Activated naive CD4-positive, alpha-beta T cell treated with anti-CD3 and anti-CD28 coated beads, Interleukin-2, amount 10 ng/mL, durations not matched to agents 7 days and 5 days (primary cell): Measurements from ENCODE around the gene MINK1.
A peak's percentile ranks its signal among the peaks of the same experiment; 100 is the strongest.

Experiments used
- CTCF ChIA-PET: fragments of 350-600 bp; sonication (Branson Sonifier 250); formaldehyde crosslinking; loops from one replicate; lab custom pipeline; 2021; ENCODE audit warnings: antibody characterized with exemption; lab: Charles Lee
- DNase-seq: peaks from one replicate; pipeline ENCODE4 v3.0.0-alpha.2; 2020
- H3K27ac Mint-ChIP-seq: one replicate; pipeline ENCODE4 v1.8.0; 2021; ENCODE audit warnings: mild to moderate bottlenecking, moderate library complexity, mixed read lengths
- H3K27me3 Mint-ChIP-seq: one replicate; pipeline ENCODE4 v1.8.0; 2021; ENCODE audit warnings: mild to moderate bottlenecking, mixed read lengths
- H3K36me3 Mint-ChIP-seq: one replicate; pipeline ENCODE4 v1.8.0; 2021; ENCODE audit warnings: mixed read lengths
- H3K4me1 Mint-ChIP-seq: one replicate; pipeline ENCODE4 v1.8.0; 2021; ENCODE audit warnings: mixed read lengths
- H3K4me3 Mint-ChIP-seq: one replicate; pipeline ENCODE4 v1.8.0; 2021; ENCODE audit warnings: mild to moderate bottlenecking, moderate library complexity, mixed read lengths
- H3K9me3 Mint-ChIP-seq: one replicate; pipeline ENCODE4 v1.8.0; 2021; ENCODE audit warnings: mixed read lengths

The MINK1 gene

GRCh38 chr17:4833178-4833940, at the start of gene MINK1:
MINK1 (plus strand) TSS chr17:4833340; CDS start chr17:4833584, 244 bp downstream.
- H3K36me3 Mint-ChIP-seq, result peaks cover 14% of the 10 kb centered on the region
- H3K27me3 Mint-ChIP-seq, result peaks cover 8% of the 10 kb centered on the region
- no peaks in the 10 kb centered on the region for H3K9me3 Mint-ChIP-seq
- H3K27ac Mint-ChIP-seq, result peak within 1 kb of the TSS; percentile 87
- H3K4me1 Mint-ChIP-seq, result peaks cover 34% of the 10 kb centered on the region
- DNase-seq, result peak; percentile 91
- peak within 1 kb of the TSS; percentile 86 for H3K4me3 Mint-ChIP-seq
- CTCF ChIA-PET, result no interaction called here

- Mint-ChIP-seq H3K36me3 (no peaks in the 10 kb centered on the region), H3K27me3 (peaks cover 88% of the 10 kb centered on the region), H3K27ac (peak overlapping the region; percentile 28), H3K4me3 (no peak overlapping the region), H3K9me3 (no peaks in the 10 kb centered on the region), H3K4me1 (peaks cover 39% of the 10 kb centered on the region)
- CTCF ChIA-PET, result interaction anchor here (1.0 to 3.6 kb wide), 3 partner anchors 50 to 118 kb away, joined by 3 to 14 read pairs (median 5); partner anchors contain the start of gene ARRB2
- no peak for DNase-seq
These were observed 47.6 kb upstream of the MINK1 start for GRCh38 chr17:4785311-4786105.

GRCh38 chr17:4786106-4786511, 47.0 kb upstream of the MINK1 start, which contains the start of gene VMO1:
VMO1 (minus strand) TSS chr17:4786364; CDS start chr17:4786352, 12 bp downstream.
- CTCF ChIA-PET, result interaction anchor here (1.3 to 3.6 kb wide), 3 partner anchors 50 to 95 kb away, joined by 5 to 14 read pairs (median 8); partner anchors contain the start of gene ARRB2
- Mint-ChIP-seq H3K9me3 (no peaks in the 10 kb centered on the region), H3K4me3 (no peak within 1 kb of the TSS), H3K27ac (peak within 1 kb of the TSS; percentile 28), H3K36me3 (no peaks in the 10 kb centered on the region), H3K4me1 (peaks cover 44% of the 10 kb centered on the region), H3K27me3 (peaks cover 82% of the 10 kb centered on the region)
- no peak for DNase-seq

GRCh38 chr17:4786516-4786915, 46.6 kb upstream of the MINK1 start:
- Mint-ChIP-seq H3K36me3 (no peaks in the 10 kb centered on the region), H3K9me3 (no peaks in the 10 kb centered on the region), H3K4me1 (peaks cover 46% of the 10 kb centered on the region), H3K27ac (no peak overlapping the region), H3K27me3 (peaks cover 80% of the 10 kb centered on the region), H3K4me3 (no peak overlapping the region)
- DNase-seq, result no peak
- CTCF ChIA-PET, result interaction anchor here (1.3 to 3.6 kb wide), 3 partner anchors 51 to 95 kb away, joined by 5 to 14 read pairs (median 8); partner anchors contain the start of gene ARRB2

GRCh38 chr17:4788159-4788806, 44.9 kb upstream of the MINK1 start:
- Mint-ChIP-seq H3K36me3 (no peaks in the 10 kb centered on the region), H3K27me3 (peaks cover 78% of the 10 kb centered on the region), H3K4me3 (peak overlapping the region; percentile 35), H3K9me3 (no peaks in the 10 kb centered on the region), H3K4me1 (peaks cover 43% of the 10 kb centered on the region), H3K27ac (no peak overlapping the region)
- no peak for DNase-seq
- CTCF ChIA-PET, result interaction anchor here (0.7 to 3.9 kb wide), 5 partner anchors 52 to 115 kb away, joined by 3 to 28 read pairs (median 8); partner anchors contain the start of genes ARRB2 and CHRNE

GRCh38 chr17:4788807-4789700, 44.1 kb upstream of the MINK1 start, which contains the start of gene GLTPD2:
GLTPD2 (plus strand) TSS chr17:4788964; CDS start chr17:4789012, 48 bp downstream.
- Mint-ChIP-seq H3K27me3 (peaks cover 72% of the 10 kb centered on the region), H3K9me3 (no peaks in the 10 kb centered on the region), H3K36me3 (no peaks in the 10 kb centered on the region), H3K4me3 (peak within 1 kb of the TSS; percentile 66), H3K27ac (peak within 1 kb of the TSS; percentile 56), H3K4me1 (peaks cover 43% of the 10 kb centered on the region)
- no peak for DNase-seq
- CTCF ChIA-PET, result interaction anchor here (0.6 to 3.9 kb wide), 18 partner anchors 9 to 222 kb away, joined by 3 to 28 read pairs (median 7); partner anchors contain the start of genes ARRB2, C17orf107, CHRNE and MED11

GRCh38 chr17:4789701-4789950, 43.5 kb upstream of the MINK1 start:
- H3K27ac Mint-ChIP-seq, result peak overlapping the region; percentile 56
- CTCF ChIA-PET, result interaction anchor here (0.6 to 3.9 kb wide), 21 partner anchors 9 to 223 kb away, joined by 3 to 28 read pairs (median 5); partner anchors contain the start of genes ARRB2, C17orf107, CHRNE and MED11
- no peak for DNase-seq
- peak overlapping the region; percentile 66 for H3K4me3 Mint-ChIP-seq
- H3K4me1 Mint-ChIP-seq, result peaks cover 40% of the 10 kb centered on the region
- no peaks in the 10 kb centered on the region for H3K36me3 Mint-ChIP-seq
- H3K9me3 Mint-ChIP-seq, result no peaks in the 10 kb centered on the region
- H3K27me3 Mint-ChIP-seq, result peaks cover 66% of the 10 kb centered on the region

GRCh38 chr17:4789951-4790704, 43.0 kb upstream of the MINK1 start:
- no peaks in the 10 kb centered on the region for H3K36me3 Mint-ChIP-seq
- peaks cover 61% of the 10 kb centered on the region for H3K27me3 Mint-ChIP-seq
- DNase-seq, result peak; percentile 85
- H3K4me1 Mint-ChIP-seq, result peaks cover 37% of the 10 kb centered on the region
- H3K27ac Mint-ChIP-seq, result peak overlapping the region; percentile 92
- CTCF ChIA-PET, result interaction anchor here (0.6 to 3.9 kb wide), 24 partner anchors 9 to 223 kb away, joined by 3 to 28 read pairs (median 4); partner anchors contain the start of genes ARRB2, C17orf107, CHRNE and MED11
- no peaks in the 10 kb centered on the region for H3K9me3 Mint-ChIP-seq
- H3K4me3 Mint-ChIP-seq, result peak overlapping the region; percentile 84

GRCh38 chr17:4790705-4791088, 42.4 kb upstream of the MINK1 start:
- Mint-ChIP-seq H3K36me3 (no peaks in the 10 kb centered on the region), H3K27me3 (peaks cover 56% of the 10 kb centered on the region), H3K27ac (peak overlapping the region; percentile 92), H3K4me1 (peaks cover 35% of the 10 kb centered on the region), H3K9me3 (no peaks in the 10 kb centered on the region), H3K4me3 (peak overlapping the region; percentile 84)
- CTCF ChIA-PET, result interaction anchor here (0.8 to 3.9 kb wide), 18 partner anchors 9 to 224 kb away, joined by 3 to 28 read pairs (median 6); partner anchors contain the start of genes ARRB2, C17orf107, CHRNE and MED11
- no peak for DNase-seq

GRCh38 chr17:4795168-4795567, 38.0 kb upstream of the MINK1 start:
- Mint-ChIP-seq H3K4me3 (no peak overlapping the region), H3K27ac (peak overlapping the region; percentile 95), H3K4me1 (peaks cover 26% of the 10 kb centered on the region), H3K27me3 (peaks cover 14% of the 10 kb centered on the region), H3K9me3 (no peaks in the 10 kb centered on the region), H3K36me3 (peaks cover 14% of the 10 kb centered on the region)
- CTCF ChIA-PET, result no interaction called here
- DNase-seq, result no peak

GRCh38 chr17:4796552-4796920, 36.6 kb upstream of the MINK1 start:
- Mint-ChIP-seq H3K27ac (peak overlapping the region; percentile 95), H3K4me3 (peak overlapping the region; percentile 99), H3K9me3 (no peaks in the 10 kb centered on the region), H3K36me3 (peaks cover 14% of the 10 kb centered on the region), H3K4me1 (peaks cover 15% of the 10 kb centered on the region), H3K27me3 (peaks cover 14% of the 10 kb centered on the region)
- peak; percentile 47 for DNase-seq
- CTCF ChIA-PET, result interaction anchor here (0.6 to 1.0 kb wide), 2 partner anchors 10 to 103 kb away, joined by 3 read pairs; partner anchors contain the start of gene C17orf107
